Measurements from ENCODE around the gene IFNL2.
"Not testable (repeated sequence)": the region's sequence is repeated elsewhere in the genome, so short reads cannot be mapped to it uniquely, and the experiment has no call there.

The IFNL2 gene

DNA sequence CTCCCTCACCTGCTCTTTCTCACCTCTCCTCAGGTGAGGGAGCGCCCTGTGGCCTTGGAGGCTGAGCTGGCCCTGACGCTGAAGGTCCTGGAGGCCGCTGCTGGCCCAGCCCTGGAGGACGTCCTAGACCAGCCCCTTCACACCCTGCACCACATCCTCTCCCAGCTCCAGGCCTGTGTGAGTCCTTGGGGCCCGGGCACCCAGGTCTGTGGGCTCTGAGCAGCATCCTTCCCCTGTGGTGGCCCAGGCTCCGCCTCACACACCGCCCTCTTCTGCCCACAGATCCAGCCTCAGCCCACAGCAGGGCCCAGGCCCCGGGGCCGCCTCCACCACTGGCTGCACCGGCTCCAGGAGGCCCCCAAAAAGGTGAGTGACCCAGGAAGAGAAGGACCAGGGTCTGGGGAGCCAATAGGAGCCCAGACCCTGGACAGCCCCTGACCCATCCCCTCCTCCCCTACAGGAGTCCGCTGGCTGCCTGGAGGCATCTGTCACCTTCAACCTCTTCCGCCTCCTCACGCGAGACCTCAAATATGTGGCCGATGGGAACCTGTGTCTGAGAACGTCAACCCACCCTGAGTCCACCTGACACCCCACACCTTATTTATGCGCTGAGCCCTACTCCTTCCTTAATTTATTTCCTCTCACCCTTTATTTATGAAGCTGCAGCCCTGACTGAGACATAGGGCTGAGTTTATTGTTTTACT, 29.9 kb downstream of the IFNL2 start:
- peak; percentile 18 for DNase-seq

DNA sequence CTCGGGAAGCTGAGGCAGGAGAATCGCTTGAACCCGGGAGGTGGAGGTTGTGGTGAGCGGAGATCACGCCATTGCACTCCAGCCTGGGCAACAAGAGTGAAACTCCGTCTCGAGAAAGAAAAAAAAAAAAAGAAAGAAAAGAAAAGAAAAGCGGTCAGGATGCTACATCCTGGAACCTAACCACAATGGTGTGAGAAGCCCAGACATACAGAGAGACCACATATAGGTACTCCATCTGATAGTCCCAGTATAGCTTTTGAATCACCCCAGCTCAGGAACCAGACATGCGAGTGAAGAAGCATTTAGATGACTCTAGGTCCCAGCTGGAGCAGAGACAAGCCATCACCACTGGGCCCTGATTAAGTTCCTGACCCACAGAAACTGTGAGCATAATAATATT, 31.2 kb downstream of the IFNL2 start:
- no peak for DNase-seq

GRCh38 chr19:39299832-39300231, 31.6 kb downstream of the IFNL2 start:
- DNase-seq: no peak

GRCh38 chr19:39301021-39301420, 32.8 kb downstream of the IFNL2 start:
- no peak for DNase-seq

- DNase-seq: no peak
These were observed 33.4 kb downstream of the IFNL2 start for GRCh38 chr19:39301562-39301961.

DNA sequence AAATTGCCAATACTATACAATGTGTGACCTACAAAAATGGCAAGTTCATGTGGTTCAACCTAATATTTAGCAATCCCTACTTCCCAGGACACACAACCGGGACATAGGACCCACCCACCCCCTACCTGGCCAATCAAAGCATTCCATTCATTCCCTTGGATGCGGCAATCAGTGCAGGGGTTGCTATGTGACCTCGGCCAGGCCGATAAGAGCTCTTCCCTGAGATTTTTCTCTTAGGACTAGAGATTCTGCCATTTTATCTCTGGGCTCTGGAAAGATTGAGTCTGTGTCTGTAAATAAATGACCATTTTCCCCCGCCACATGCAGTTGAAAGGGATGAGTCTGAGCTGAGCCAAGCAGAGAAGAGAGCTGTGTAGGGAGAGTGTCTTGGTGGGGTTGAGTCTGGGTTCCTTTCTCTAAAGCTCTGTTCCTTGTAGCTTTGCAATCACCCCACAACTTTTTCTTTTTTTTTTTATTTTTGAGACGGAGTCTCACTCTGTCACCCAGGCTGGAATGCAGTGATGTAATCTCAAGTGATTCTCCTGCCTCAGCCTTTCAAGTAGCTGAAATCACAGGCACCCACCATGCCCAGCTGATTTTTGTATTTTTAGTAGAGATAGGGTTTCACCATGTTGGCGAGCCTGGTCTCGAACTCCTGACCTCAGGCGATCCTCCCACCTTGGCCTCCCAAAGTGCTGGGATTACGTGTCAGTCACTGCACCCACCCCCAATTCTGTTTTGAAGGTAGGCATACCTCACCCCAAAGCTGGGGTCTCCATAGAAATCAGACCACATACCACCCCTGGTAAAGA, 35.4 kb downstream of the IFNL2 start:
- no peak for DNase-seq

DNA sequence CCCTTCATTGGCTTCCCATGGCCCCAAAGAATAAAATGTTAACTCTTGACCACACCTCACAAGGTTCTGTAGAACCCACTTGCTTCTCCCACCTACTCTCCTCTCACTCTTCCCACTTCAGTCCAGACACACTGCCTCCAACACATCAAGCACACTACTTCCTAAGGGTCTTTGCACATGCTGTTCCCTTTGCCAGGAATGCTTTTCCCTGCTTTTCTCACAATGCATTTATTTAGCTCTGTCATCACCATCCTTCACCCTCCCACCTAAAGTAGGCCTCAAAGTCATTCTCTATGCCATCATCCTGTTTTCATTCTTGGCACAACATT, 36.0 kb downstream of the IFNL2 start:
- DNase-seq: no peak

DNA sequence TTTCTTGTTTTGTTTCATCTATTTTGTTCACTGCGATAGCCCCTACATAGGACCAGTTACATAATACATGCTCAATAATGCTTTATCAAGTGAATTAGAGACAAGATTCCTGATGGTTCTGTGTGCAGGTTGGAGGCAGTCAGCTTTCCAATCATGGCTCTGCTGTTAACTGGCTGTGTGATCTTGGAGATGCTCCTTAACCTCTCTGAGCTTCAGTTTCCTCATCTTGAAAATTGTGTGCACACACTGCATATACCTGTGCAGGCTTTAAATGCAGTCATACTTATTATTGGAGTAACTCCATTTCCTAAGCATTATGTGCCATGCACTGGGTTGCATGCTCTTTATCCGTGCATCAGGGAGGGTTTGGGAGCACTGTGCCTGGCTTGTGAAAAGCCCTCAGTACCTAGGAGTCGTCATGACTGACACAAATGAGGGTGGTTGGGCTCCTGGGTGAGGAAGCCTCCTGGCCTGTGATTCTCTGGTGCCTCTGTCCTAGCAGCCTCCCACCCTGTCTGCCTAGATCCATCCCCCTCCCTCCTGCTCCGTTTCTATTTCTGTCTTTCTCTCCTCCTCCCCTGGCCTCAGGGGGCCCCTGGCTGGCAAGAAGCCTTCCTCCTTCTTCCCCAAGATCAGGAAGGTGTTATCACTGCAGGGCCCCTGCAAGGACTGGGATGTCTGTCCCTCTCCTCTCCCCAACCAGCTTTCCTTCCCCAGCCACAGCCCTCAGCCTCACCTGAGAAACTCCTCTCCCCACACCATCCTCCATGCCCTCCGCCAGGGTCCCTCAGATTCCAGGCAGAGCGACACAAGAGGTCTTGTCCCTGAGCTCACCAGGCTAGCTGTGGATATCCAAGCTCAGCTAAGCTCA, 36.7 kb downstream of the IFNL2 start:
- no peak for DNase-seq

GRCh38 chr19:39306075-39306474, 37.9 kb downstream of the IFNL2 start:
- DNase-seq: no peak

GRCh38 chr19:39307046-39307821, 39.0 kb downstream of the IFNL2 start:
- DNase-seq: peak; percentile 23

DNA sequence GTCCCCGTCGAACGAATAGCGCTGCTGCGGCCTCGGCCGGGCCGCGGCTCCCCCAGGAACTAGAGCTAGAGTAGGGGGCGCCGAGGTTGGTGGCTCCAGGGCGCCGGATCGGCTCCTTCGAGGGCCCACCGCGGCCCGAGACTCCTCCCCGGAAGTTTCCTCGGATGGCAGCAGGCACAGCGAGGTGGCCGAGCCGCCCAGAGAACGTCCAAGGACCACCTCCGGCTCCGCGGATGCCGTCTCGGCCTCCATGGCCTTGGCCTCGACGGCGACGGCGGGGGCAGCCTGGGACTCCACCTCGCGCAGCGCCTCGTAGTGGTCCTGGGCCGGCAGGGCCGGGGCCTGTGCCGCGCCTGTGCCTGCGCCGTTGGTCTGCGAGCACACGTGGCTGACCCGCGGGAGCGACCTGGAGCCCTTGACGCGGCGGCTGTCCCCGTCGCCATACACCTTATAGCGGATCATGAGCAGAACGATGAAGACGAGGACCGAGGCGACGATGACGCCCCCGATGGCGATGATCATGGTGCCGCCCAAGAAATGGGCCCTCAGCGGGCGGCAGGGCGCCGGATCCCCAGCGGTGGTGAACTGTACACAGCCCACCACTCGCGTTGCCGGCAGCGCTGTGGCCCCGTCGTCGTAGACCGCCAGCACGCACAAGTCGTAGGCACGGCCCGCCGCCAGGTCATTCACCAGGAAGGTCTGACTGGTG, 39.8 kb downstream of the IFNL2 start:
- DNase-seq: no peak

- peak; percentile 56 for DNase-seq
These were observed 40.5 kb downstream of the IFNL2 start for GRCh38 chr19:39308531-39309304.

DNA sequence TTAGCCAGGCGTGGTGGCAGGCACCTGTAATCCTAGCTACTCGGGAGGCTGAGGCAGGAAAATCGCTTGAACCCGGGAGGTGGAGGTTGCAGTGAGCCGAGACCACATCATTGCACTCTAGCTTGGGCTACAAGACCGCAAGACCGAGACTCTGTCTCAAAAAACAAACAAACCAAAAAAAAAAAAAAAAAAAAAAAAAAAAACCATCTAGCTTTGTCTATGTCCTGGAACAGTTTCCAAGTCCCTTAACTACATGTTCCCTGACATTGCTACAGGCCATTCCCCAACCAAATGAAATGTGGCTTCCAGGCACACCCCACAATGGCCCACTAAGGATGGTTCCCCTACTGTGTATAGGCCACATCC, 41.1 kb downstream of the IFNL2 start:
- not testable (repeated sequence) for DNase-seq

- DNase-seq: peak; percentile 63
These were observed 42.5 kb downstream of the IFNL2 start for GRCh38 chr19:39310558-39311311.

DNA sequence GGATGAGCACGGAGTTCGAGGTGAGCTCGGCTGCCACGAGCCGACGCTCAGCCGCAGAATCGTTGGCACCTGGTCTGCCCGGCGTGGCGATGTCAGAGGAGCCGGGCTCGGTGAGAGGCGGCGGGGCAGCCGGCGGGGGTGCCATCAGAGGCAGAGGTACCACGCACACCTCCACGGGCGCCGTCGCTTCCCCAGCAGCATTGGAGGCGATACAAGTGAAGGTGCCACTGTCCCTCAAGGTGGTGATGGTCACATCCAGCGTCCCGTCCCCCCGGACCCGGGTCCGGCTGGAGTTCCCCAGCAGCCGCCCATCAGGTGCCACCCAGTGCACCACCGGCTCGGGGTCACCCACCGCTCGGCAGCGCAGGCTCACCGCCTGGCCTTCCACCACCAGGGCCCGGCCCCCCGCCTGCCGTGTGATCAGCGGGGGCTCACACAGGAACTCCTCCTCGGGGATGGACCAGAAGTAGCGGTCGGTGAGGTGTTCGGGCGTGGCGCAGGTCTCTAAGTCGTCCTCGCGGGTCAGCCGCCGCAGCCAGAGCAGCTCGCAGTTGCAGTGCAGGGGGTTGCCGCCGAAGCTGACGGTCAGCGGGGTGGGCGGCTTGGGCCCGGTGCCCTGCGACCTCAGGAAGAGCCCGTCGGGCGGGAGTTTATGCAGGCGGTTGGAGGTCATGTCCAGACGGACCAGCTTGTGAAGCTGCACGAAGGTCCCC, 46.0 kb downstream of the IFNL2 start:
- DNase-seq: no peak

- no peak for DNase-seq
These were observed 47.7 kb downstream of the IFNL2 start for GRCh38 chr19:39315933-39316332.

GRCh38 chr19:39316627-39317321, 48.6 kb downstream of the IFNL2 start:
- DNase-seq: no peak

GRCh38 chr19:39317476-39317875, 49.3 kb downstream of the IFNL2 start:
- DNase-seq: no peak

GRCh38 chr19:39318071-39318470, 49.9 kb downstream of the IFNL2 start:
- DNase-seq: no peak
